HG02884 (cell line): ENCODE measurements around the gene CRYL1.

ENCODE experiments used
- ATAC-seq: cut with Tn5 transposase; IDR thresholded peaks from one replicate; pipeline ENCODE4 v1.9.1; 2021; ENCODE audit warnings: mild to moderate bottlenecking, moderate library complexity; ENCODE audit not compliant: unreplicated experiment

Gene CRYL1

DNA sequence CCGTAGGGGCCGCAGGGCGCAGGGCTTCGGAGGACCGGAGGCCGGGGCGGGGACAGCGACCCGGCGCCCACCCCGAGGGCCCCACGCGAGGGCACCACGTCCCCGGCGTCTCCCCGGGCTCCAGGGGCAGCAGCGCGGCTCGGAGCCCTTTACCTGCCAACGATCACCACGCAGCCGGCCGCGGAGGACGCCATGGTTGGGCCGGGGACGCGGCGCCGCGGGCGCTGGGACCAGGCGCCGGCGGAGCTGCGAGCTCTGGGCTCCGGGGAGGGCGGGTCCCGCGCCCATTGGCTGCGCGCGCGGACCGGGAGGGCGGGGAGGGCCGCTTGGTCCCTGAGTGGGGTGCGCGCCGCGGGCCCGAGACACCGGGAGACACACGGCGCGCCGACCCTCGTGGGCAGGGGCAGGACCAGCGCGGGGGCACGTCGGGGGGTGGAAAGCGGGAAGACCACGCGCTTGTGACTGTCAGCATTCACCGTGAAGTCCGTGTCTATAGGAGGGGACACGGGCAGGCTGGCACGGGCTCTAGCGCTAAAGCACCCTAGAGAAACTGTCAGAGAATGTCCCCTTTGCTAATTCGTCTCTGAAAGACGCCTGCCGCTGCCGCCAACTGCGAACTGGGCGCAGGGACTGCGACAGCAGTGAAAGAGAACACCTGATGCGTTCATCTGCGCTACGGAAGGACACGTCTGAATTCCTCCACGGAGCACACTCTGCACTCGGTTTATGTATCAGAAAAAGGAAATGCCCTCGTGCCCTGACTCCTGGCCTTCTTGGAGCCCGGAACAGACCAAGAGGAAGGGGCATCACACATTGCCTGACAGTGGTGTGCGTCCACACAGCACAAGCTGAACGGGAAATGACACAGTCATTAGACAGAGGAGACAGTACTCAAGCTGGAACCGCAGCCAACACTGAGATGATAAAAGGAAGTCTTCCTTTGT, at the start of gene CRYL1:
TSS of gene CRYL1 (minus strand) at position 257 of the 944 bp plus-strand sequence. CDS start at position 194, 63 bp downstream.
- ATAC-seq: peak; percentile 69

- no peak for ATAC-seq
Observed at GRCh38 chr13:20573636-20574035, 48.0 kb upstream of the CRYL1 start.

DNA sequence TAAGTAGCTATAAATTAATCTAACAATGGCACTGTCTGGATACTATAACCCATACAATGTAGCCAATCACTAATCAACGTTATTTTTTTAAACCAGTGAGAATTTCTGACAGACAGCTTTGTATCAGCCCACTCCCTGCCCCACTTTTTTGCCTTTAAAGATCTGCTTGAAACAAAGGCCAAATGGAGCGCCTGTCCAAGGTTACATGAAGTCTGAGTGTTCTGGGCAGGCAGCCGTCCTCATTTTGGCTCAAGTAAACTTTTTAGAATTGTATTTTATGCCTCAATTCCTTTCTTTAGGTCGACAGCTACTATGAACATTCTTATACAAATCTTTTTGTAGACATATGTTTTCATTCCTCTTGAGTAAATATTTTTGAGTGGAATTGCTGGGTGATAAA, 47.5 kb upstream of the CRYL1 start:
- no peak for ATAC-seq

GRCh38 chr13:20571676-20572075, 46.0 kb upstream of the CRYL1 start:
- no peak for ATAC-seq

GRCh38 chr13:20570517-20570916, 44.9 kb upstream of the CRYL1 start:
- ATAC-seq: no peak

- no peak for ATAC-seq
Observed at GRCh38 chr13:20567881-20568528, 42.3 kb upstream of the CRYL1 start.

- ATAC-seq: peak; percentile 80
Observed at GRCh38 chr13:20566898-20567874, 41.5 kb upstream of the CRYL1 start, which contains the start of gene IFT88. Gene IFT88, plus strand, starts transcription at chr13:20567157. Its CDS starts 7,229 bp downstream, at chr13:20574386.

- peak; percentile 36 for ATAC-seq
Observed at GRCh38 chr13:20566468-20566897, 40.8 kb upstream of the CRYL1 start.

- ATAC-seq: no peak
Observed at GRCh38 chr13:20565115-20565736, 39.6 kb upstream of the CRYL1 start.

- ATAC-seq: no peak
Observed at GRCh38 chr13:20561741-20562140, 36.1 kb upstream of the CRYL1 start.

GRCh38 chr13:20559659-20560356, 34.2 kb upstream of the CRYL1 start:
- no peak for ATAC-seq

GRCh38 chr13:20558982-20559381, 33.3 kb upstream of the CRYL1 start:
- no peak for ATAC-seq

GRCh38 chr13:20553311-20553710, 27.7 kb upstream of the CRYL1 start:
- no peak for ATAC-seq

DNA sequence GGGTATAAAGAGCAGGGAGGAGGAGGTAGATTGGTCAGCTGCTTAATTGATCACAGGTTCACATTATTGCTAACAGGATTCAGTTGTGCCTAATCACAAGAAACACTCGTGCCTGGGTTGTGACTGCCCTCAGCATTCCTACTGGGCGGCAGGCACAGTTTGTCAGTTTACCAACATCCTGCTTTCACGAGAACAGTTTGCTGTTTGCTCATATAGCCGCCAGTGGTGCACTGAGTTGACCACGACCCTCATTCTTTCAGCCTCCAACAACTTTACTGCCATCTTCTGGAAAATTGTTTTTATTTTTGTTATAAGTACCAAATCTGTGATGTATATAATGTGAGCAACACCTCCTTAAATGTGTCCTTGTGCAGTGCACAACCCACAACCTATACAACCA, 25.1 kb upstream of the CRYL1 start:
- ATAC-seq: no peak

DNA sequence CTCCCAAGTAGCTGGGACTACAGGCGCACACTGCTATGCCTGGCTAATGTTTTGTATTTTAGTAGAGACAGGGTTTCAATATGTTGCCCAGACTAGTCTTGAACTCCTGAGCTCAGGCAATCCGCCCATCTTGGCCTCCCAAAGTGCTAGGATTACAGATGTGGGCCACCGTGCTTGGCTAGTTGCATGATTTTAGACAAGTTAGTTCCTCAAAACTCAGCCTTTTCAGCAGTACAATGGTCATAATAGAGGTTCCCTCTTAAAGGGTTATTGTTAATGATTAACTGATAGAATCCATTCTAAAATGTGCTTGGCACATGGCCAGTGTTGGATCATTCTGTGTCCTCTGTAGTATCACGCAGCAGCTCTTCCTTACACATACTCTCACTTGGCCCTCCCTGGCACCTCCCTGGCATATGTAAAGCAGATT, 21.8 kb upstream of the CRYL1 start:
- ATAC-seq: no peak

DNA sequence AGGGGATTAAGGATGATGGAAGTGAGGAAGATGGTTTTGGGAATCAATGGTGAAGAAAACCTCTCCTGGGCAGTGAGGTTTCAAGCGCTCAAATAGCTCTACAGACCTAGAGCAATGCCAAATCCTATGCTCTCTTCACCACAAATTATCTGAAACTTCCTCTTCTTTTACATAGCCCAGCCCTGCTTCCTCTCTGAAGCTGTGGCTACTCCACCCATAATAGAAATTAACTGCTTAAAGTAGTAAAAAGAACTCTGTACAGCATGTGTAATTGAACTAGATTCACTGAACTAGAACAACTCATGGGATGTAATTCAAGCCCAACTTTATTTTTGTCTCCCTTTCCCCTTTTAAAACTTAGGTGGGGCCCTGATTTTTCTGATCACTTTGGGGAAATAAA, 20.9 kb upstream of the CRYL1 start:
- no peak for ATAC-seq

DNA sequence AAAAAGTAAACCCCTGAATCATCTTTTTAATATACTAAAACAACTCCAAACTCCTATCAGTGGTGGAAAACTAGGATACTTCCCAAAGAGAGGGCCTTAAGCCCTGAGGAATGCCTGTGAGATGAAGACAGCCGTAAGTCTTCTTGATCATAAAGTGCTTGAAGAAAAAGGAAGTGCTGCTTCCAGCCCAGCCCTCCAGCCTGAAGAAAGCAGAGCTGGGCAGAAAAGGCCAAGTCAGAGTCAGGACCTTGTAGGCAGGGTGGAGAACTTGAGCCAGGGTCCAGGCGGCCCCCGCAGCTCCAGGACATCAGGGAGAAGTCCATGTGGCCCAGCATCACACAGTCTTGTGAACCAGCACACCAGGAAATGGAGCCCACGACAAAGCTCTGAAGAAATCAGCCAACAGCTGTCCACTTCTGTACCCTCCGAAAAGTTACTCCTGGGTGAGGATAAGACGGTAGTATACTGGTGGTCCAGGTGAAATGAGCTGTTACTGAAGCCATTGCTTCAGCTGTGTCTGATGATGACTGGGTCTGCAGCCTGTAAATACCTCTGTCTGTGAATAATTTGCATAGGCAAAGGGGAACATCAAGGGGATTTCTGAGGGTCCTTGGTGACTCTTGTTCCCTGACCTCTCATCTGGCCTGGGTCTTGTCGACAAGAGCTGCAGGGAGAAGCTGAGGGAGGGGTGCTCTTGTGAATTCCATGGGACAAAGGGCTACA, 18.7 kb upstream of the CRYL1 start:
- ATAC-seq: no peak

DNA sequence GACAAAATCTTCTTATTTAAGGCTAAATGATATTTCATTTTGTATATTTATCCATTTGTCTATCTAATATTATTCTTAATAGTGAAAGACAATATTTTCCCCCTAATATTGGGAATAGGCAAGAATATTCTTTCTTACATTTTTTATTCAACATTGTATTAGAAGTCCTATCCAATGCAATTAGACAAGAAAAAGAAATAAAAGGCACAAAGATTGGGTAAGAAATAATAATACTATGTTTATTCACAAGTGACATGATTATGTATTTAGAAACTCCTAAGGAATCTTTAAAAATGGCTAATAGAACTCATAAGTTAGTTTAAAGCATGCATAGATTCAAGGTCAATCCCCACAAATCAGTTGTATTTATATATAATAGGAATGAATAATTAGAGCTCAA, 11.3 kb upstream of the CRYL1 start:
- no peak for ATAC-seq

DNA sequence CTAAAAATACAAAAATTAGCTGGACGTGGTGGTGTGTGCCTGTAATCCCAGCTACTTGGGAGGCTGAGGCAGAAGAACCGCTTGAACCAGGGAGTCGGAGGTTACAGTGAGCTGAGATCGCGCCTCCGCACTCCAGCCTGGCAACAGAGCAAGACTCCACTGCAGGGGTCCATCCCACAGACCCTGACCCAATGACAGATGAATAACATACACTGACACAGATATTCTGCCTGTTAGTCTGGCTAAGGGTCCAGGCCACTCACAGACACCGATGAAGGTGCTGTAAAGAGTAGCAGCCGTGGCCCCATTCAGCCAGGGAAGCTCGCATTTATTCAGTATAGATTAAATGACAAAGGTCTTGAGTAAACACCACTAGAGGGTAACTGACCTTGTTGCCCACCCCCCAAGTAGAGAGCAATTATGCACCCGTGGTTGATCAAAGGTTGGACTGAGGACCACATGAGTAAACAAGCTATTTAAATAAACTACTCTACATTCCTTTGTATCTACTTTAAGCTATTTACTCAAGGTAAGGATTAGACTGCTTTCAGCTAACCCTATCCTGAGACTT, 8.5 kb upstream of the CRYL1 start:
- no peak for ATAC-seq
